ENCODE data around the gene IGSF5.
"Not testable (repeated sequence)": the region's sequence is repeated elsewhere in the genome, so short reads cannot be mapped to it uniquely, and the experiment has no call there.

The IGSF5 gene

DNA sequence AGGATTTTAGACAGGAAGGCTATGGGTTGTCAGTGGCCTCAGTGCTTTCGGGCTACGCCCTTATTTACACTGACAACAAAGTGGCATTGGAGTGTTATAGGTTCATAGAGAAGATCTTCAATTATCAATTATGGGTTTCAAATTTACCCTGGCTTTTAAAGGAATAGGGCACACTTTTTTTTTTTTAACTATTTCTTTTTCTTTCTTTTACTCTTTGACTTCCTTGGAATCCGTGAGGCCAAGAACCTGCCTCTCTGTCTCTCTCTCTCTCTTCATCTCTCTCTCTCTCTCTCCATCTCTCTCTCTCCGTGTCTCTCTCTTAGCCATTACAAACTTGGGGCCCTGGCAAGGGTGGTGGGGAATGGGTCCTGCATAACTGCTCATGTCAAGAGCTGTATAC lies at the start of gene IGSF5:
Gene IGSF5, plus strand, starts transcription at position 301 of the 400 bp plus-strand sequence. CDS start 327 bp downstream, outside the sequence.
- FAIRE-seq, result not testable (repeated sequence)

- FAIRE-seq, result no peak
Measured at GRCh38 chr21:39696196-39696595, 48.8 kb upstream of the IGSF5 start.

- FAIRE-seq, result no peak
Measured at GRCh38 chr21:39696618-39697017, 48.4 kb upstream of the IGSF5 start.

DNA sequence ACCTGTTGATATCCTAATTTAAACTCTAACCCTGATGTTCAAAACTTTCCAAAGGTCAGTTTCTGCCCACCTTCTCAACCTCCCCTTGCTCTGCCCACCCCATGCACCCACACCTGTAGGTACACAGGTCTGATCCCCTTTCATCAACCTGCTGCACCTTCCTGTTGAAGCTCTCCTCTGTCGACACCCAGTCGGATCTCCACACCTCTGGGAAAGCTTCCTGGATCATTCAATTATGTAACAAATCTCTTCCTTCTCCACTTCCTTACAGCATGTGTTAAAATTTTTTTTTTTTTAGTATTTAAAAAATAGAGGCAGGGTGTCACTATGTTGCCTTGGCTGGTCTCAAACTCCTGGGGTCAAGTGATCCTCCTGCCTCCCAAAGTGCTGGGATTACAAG lies 44.7 kb upstream of the IGSF5 start:
- no peak for FAIRE-seq

- no peak for FAIRE-seq
Measured at GRCh38 chr21:39703578-39703977, 41.4 kb upstream of the IGSF5 start.

DNA sequence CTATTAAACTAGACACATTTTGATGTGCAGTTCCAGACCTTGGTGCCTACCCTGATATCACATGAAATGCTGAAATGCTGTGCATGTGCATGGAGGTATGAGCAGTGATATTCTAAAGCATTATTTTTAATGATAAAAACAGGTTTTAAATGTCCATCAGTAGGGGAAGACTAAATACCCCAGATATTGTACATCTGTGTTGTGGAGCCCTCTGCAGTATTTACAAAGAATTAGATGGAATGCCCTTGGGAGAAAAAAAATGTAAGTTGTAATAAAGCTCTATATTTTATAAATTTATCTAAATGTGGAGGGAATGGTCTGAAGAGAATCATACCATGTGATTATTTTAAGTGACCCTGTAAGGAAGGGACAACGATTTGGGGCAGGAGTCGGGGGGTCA lies 39.1 kb upstream of the IGSF5 start:
- no peak for FAIRE-seq

DNA sequence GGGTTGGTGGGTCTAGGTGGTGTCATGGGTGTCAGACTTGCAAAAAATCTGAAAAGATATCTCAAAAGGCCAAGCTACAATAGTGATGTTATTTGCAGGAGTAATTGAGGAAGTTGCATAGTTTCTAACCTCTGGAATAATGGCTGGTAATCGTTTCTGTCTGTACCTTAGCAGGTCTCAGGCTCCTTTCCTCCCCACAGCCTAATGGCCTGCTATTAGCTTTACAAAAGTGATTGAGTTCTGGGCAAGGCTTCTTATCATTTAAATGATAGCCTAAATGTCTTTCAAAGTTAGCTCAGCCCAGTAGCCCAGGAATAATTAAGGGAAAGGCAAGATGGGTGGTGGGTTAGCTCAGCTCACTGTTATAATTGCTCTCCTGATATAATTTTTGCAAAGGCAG lies 37.7 kb upstream of the IGSF5 start:
- no peak for FAIRE-seq

DNA sequence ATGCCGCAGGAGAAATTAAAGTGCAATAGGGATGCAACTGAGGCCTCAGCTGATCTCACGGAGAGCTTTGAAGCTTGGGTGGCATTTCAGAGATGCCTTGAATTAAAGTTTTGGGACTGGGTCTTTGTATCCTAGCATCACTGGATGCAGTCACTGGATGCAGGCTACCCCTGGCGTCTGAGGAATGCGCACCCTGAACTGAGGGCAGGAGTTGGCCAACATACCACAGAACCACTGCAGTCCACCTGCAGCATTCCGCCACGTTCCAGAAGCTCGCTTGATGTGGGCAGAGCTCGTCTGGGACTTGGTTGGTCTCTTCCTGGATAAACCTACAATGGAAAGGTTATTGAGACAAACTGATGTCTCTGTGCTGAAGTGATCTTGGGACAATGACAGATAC lies 34.1 kb upstream of the IGSF5 start:
- no peak for FAIRE-seq

- no peak for FAIRE-seq
Measured at GRCh38 chr21:39712273-39712672, 32.7 kb upstream of the IGSF5 start.

GRCh38 chr21:39712976-39713375 lies 32.0 kb upstream of the IGSF5 start:
- FAIRE-seq, result no peak

DNA sequence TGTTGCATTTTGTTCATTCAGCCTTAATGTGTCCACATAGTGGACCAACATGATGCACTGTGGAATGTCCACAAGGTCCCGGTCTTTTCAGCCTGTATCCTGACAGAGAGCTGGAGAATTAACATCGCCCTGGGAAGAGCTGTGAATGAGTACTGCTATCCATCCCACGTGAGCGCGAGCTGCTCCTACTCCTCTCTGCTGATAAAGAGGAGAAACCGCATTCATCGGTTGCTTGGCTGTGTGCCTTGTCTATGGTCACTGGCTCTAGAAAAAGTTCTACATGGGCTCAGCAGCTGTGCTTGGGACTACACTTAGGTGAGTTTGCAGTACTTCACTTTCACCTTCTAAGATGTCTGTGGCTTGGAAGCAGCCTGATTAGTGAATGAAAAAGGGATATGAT lies 31.1 kb upstream of the IGSF5 start:
- FAIRE-seq, result no peak

GRCh38 chr21:39714331-39714730 lies 30.7 kb upstream of the IGSF5 start:
- FAIRE-seq, result no peak

- FAIRE-seq, result no peak
Measured at GRCh38 chr21:39715804-39716397, 29.1 kb upstream of the IGSF5 start.

DNA sequence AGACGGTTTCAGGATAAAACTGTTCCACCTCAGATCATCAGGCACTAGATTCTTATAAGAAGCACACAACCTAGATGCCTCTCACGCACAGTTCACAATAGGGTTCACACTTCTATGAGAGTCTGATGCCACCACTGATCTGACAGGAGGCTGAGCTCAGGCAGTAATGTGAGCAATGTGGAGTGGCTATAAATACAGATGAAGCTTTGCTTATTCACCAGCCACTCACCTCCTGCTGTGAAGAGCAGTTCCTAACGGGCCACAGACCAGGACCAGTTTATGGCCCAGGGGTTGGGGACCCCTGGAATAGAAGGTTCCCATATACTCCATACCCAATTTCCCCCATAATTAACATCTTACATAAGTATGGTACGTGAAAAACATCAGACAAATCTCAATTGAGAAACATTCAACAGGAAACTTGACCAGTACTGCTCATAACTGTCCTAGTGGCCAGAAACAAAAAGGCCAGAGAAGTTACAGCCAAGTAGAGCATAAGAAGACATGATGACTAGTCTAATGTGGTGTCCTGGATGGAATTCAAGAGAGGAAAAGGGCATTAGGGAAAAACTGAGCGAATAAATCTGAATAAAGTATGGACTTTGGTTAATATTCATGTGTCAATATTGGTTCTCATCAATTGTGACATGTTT lies 24.7 kb upstream of the IGSF5 start:
- FAIRE-seq, result no peak

DNA sequence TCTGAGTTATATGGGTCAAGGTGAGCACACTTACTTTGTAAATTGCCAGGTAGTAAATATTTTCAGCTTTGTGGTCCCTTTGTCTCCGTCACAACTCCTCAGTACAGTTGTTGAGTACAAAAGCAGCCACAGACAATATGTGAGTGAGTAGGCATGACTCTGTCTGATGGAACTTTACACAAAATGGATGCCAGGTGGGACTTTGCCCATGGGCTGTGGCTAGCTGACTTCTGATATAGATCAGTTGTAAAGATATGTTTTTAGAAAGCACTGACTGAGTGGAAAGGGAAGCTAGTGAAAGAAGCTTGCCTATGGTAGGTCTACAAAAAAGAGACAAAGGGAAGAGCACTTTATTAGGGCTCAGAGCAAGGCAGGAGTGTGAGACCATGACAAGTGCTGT lies 23.1 kb upstream of the IGSF5 start:
- no peak for FAIRE-seq

- FAIRE-seq, result no peak
Measured at GRCh38 chr21:39724944-39725343, 20.0 kb upstream of the IGSF5 start.

DNA sequence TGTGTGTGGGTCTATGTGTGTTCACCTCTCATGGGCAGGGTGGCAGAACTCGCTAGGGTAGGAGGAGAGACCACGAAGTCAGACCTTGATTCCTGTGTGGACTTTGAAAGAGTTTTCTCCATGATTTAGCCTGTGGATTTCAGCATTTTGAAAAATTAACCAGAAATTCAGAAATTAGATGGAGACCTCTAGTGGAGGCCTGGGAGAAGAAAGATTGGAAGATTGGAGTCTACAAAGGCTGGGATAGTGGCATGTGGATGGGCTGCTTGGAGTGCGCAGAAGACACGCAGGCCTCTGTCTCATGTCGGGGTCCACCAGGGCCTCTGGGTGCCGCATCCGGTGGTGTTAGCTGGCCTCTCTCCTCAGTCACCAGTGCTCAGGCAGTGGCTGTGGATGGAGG lies 18.9 kb upstream of the IGSF5 start:
- FAIRE-seq, result no peak

DNA sequence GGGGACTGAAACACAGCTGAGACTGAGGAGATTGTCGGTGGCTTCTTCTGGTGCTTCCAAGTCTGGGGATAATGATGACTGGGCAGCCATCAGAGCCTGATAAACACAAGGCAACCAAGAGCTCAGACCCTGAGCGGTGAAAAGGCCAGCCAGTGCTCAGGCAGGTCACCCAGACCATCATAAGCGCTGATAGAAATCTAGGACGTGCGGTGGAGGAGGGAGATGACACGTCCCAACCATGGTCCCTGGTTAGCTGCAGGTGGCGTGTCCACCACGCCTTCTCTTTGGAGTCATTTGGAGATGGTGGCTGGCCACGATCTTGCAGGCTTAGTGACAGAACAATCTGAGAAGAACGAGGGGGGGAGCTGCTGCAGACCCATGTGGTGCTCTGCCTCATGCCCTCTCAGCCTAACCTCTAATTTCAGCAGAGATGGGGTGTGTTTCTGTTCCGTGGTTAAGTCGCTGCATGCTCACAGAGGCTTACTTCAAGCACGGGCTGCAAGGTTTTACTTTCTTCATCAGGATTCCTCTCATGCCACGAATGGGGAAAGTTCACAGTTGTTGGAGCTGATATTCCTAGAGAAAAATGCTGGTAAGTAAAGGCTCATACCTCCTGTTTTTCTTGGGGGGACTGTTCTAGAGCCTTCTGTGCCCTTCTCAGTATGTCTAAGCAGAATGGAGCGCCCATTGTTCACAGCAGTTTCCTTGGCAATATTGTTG lies 17.4 kb upstream of the IGSF5 start:
- no peak for FAIRE-seq

GRCh38 chr21:39728341-39728740 lies 16.6 kb upstream of the IGSF5 start:
- FAIRE-seq, result no peak

GRCh38 chr21:39730418-39731157 lies 14.4 kb upstream of the IGSF5 start:
- FAIRE-seq, result no peak

DNA sequence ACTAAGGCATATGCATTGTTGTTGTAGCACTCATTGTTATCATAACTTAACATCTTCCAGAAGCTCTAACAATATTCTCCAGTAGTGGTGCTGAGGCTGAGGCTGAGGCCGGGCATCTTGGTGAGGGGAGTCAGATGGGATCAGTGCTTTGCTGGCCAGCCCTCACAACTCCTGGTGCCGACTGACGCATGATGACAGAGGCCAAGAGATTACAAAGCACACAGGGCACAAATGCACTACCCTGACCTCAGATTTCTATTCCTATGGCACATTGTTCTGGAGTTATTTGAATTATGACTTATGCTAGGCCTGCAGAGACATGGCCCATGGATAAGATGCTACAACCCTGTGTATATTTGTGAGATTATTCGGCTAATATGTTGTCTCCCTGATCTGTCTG lies 8.3 kb upstream of the IGSF5 start:
- FAIRE-seq, result no peak

- no peak for FAIRE-seq
Measured at GRCh38 chr21:39737376-39738000, 7.5 kb upstream of the IGSF5 start.

GRCh38 chr21:39738566-39738965 lies 6.4 kb upstream of the IGSF5 start:
- FAIRE-seq, result no peak

Measured in endometrium (tissue), 2 donors.